Activated naive CD8-positive, alpha-beta T cell treated with anti-CD3 and anti-CD28 coated beads, Interleukin-2, amount 10 ng/mL, durations not matched to agents 7 days and 5 days (primary cell): Measurements from ENCODE around the gene ICE1. TPM values are rescaled to one million over a fixed set of nuclear protein-coding genes. Genes with fewer than 3 reads are reported as not detected.

Source experiments
- ATAC-seq: fragments of 150-1000 bp; cut with Tn5 transposase; one replicate; pipeline ENCODE4 v1.10.0; 2021; ENCODE audit warnings: low read depth, moderate library complexity
- POLR2A ChIA-PET: fragments of 350-600 bp; sonication (Branson Sonifier 250); formaldehyde crosslinking; loops from one replicate; lab custom pipeline; 2021; ENCODE audit warnings: antibody characterized with exemption; lab: Charles Lee
- DNase-seq: peaks from one replicate; pipeline ENCODE4 v3.0.0; 2021
- H3K27ac Mint-ChIP-seq: one replicate; pipeline ENCODE4 v1.8.0; 2022; ENCODE audit warnings: mild to moderate bottlenecking, mixed read lengths
- H3K27me3 Mint-ChIP-seq: one replicate; pipeline ENCODE4 v1.8.0; 2022; ENCODE audit warnings: mild to moderate bottlenecking, moderate library complexity, mixed read lengths
- H3K36me3 Mint-ChIP-seq: one replicate; pipeline ENCODE4 v1.8.0; 2021; ENCODE audit warnings: mild to moderate bottlenecking, mixed read lengths
- H3K4me1 Mint-ChIP-seq: one replicate; pipeline ENCODE4 v1.8.0; 2021; ENCODE audit warnings: mixed read lengths
- H3K4me3 Mint-ChIP-seq: one replicate; pipeline ENCODE4 v1.8.0; 2022; ENCODE audit warnings: mild to moderate bottlenecking, moderate library complexity, mixed read lengths
- H3K9me3 Mint-ChIP-seq: one replicate; pipeline ENCODE4 v1.8.0; 2021; ENCODE audit warnings: mixed read lengths
- total RNA-seq, 2 experiments: library from RNA; stranded (reverse); gene quantifications; one replicate each; pipeline ENCODE4 v1.2.3, GENCODE V29; 2021

ICE1 gene
- total RNA-seq, 2 experiments from 2014 or later, result 33.0 to 34.5 TPM

DNA sequence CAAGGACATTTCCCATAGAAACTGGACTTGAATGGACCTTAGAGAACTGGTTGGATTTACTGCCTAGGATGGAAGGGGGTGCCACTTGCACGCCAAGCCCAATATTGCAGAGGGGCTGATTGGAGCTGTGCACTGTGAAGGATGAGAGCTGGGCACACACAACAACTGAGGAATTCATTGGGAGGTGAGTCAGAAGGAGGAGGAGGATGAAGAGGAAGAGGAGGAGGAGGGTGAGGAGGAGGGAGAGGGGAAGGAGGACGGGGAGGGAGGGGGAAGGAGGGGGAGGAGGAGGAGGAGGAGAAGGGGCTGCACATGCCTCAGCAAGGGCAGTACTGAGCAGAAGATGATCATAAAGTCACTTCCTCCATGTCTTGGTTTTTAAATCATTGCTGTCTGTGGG lies 5.7 kb upstream of the ICE1 start:
- Mint-ChIP-seq H3K27me3 (no peaks in the 10 kb centered on the region), H3K4me1 (peaks cover 15% of the 10 kb centered on the region), H3K4me3 (no peak overlapping the region), H3K9me3 (no peaks in the 10 kb centered on the region), H3K36me3 (peaks cover 3% of the 10 kb centered on the region), H3K27ac (no peak overlapping the region)
- DNase-seq (no peak), ATAC-seq (no peak)
- POLR2A ChIA-PET, result interaction anchor here (0.7 kb wide), 1 partner anchor 78 kb away, joined by 3 read pairs; no protein-coding TSS in a partner anchor

DNA sequence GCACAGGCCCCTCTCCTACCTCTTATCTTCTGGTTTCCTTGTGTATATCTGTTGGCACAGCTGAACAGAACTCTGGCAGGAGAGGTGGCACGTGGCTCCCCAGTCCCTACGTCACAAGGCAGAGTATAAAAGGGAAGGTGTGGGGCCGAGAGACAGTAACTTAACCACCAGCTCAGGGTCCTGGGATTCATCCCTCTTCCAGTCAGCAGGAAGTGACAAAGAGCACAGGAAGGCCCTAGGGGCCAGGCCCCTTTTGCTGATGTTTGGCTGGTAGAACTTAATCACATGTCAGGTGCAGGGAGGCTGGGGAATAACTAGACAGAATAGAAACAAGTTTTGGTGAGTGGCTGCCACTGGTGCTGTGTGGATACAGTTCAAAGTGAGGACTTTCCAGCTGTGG lies 4.5 kb upstream of the ICE1 start:
- Mint-ChIP-seq H3K27ac (no peak overlapping the region), H3K27me3 (no peaks in the 10 kb centered on the region), H3K4me3 (no peak overlapping the region), H3K9me3 (no peaks in the 10 kb centered on the region), H3K36me3 (peaks cover 3% of the 10 kb centered on the region), H3K4me1 (peaks cover 15% of the 10 kb centered on the region)
- no peak for ATAC-seq
- no peak for DNase-seq
- POLR2A ChIA-PET, result no interaction called here

DNA sequence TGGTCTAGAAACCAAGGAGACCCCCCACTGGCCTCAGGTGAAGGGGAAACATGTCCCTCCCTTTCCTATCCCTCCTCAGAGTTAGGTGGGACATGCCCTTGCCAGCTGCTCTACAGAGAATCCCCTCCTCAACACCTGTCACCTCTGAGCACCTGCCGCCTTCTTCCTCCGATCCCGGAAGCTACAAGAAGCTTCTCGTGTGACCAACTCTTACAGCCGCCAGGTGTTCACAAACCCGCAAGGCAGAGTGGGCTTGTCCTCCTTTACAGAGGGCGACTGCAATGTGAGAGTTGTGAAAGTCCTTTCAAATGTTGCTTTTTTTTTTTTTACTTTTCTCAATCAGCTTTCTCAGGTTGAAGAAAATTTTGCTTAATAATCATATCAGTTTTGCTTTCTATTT lies 3.7 kb upstream of the ICE1 start:
- Mint-ChIP-seq H3K4me1 (peaks cover 15% of the 10 kb centered on the region), H3K9me3 (no peaks in the 10 kb centered on the region), H3K27me3 (no peaks in the 10 kb centered on the region), H3K4me3 (no peak overlapping the region), H3K36me3 (peaks cover 3% of the 10 kb centered on the region), H3K27ac (no peak overlapping the region)
- POLR2A ChIA-PET, result interaction anchor here (0.7 kb wide), 1 partner anchor 72 kb away, joined by 5 read pairs; no protein-coding TSS in a partner anchor
- no peak for DNase-seq
- ATAC-seq, result no peak

DNA sequence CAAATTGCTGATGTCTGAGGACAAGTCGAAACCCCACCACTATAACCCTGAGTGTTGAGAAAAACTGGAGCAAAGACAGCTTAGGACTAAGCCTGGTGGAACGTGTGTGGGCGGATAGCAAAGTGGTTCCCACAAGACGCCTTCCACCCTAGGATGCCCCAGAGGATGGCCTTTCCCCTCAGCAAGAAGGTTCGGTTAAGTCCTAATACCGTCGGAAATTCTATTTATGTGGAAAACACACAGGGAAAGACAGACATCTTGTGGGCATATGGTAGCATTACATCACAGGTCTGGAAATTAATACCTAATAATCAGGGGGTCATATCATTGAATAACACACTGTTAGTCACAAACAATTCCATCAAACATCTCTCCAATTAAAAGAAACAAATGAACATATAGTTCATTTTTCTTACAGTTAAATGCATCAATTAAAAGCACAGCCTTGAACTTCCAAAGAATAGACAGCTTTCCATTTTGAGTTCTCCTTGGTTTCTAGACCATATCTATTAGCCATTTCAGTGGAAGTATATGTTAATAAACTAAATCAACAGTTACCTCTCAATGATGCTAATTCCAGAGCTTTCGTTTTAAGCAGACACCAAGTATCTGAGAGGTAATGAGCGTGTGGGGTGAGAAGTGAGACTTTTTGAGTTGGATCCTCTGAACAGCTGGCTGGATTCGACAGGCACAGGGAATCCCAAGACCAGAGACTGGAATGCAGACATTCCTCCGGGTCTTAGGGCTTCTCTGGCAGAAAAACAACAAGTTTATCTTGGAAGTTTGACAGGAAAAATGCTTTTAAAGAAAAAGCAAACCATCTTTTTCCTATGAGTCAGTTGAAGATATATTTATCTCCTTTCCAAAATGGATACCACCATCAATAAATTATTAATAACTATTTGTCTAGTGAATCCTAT lies 2.9 kb upstream of the ICE1 start:
- H3K27ac Mint-ChIP-seq, result no peak overlapping the region
- H3K4me1 Mint-ChIP-seq, result peaks cover 15% of the 10 kb centered on the region
- POLR2A ChIA-PET, result interaction anchor here (0.7 kb wide), 1 partner anchor 73 kb away, joined by 5 read pairs; no protein-coding TSS in a partner anchor
- DNase-seq (no peak), ATAC-seq (no peak)
- peaks cover 3% of the 10 kb centered on the region for H3K36me3 Mint-ChIP-seq
- H3K4me3 Mint-ChIP-seq, result no peak overlapping the region
- no peaks in the 10 kb centered on the region for H3K9me3 Mint-ChIP-seq
- H3K27me3 Mint-ChIP-seq, result no peaks in the 10 kb centered on the region

DNA sequence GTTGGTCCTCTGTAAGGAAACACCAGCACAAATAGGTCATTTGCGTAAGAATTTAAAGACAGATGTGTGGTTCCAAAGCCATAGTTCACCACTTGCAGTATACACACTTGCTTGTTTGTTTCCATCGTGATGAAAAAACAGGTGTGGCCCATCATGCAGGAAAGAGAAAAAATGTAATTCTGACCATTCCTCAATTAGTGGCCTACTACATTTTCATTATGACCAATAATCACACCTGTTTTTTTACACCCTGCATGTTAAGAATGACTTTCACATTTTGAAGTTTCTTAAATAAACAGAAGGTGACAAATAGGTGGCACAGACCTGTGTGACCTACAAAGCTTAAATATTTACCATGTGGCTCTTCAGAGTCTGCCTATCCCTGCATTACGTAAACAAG lies 2.2 kb upstream of the ICE1 start:
- POLR2A ChIA-PET, result no interaction called here
- Mint-ChIP-seq H3K36me3 (peaks cover 3% of the 10 kb centered on the region), H3K4me3 (peak overlapping the region; percentile 96), H3K4me1 (peaks cover 15% of the 10 kb centered on the region), H3K27ac (no peak overlapping the region), H3K27me3 (no peaks in the 10 kb centered on the region), H3K9me3 (no peaks in the 10 kb centered on the region)
- DNase-seq, result no peak
- no peak for ATAC-seq

DNA sequence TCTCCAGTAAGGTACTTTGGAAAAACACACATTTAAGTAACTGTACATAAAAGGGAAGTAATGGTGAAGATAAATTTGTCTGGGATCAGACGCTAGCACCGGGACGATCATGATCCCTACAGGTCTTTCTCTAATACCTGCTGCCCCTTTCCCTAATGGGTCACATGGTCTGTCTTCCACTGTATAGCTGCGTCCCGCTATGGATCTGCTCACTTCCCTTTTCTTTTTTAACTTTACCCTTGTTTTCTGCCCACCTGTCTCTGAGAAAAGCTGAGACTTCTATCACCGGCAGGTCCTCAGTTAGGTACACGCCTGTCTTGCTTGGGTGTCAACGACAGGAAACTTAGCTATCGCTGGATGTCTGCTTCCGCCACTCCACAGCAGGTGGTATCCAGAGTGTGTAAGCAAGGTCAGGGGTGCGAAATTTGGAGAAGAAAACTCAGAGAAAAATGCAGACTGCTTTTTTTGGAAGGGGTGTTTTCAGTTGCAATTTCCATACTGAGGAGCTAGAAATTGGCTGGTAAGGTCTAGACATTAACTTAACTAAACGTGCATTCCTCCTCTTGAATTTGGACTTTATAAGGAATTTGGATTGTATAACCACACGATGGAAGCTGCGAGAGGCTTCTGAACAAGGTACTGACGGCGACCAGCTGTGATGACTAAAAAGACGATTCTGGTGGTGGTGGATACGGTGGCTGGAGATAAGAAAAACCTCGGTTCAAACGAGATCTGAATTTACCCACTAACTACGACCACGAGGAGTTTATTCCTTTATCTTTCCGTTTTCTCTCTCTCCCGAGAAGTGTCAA lies 1.1 kb upstream of the ICE1 start:
- H3K27ac Mint-ChIP-seq, result peak overlapping the region; percentile 96
- POLR2A ChIA-PET, result interaction anchor here (0.7 to 1.7 kb wide), 7 partner anchors 10 to 1292 kb away, joined by 3 to 8 read pairs (median 3); partner anchors contain the start of genes NSUN2, SRD5A1 and TENT4A
- no peak for DNase-seq
- H3K9me3 Mint-ChIP-seq, result no peaks in the 10 kb centered on the region
- H3K4me3 Mint-ChIP-seq, result peak overlapping the region; percentile 96
- no peak for ATAC-seq
- no peaks in the 10 kb centered on the region for H3K27me3 Mint-ChIP-seq
- peaks cover 15% of the 10 kb centered on the region for H3K4me1 Mint-ChIP-seq
- peaks cover 3% of the 10 kb centered on the region for H3K36me3 Mint-ChIP-seq

DNA sequence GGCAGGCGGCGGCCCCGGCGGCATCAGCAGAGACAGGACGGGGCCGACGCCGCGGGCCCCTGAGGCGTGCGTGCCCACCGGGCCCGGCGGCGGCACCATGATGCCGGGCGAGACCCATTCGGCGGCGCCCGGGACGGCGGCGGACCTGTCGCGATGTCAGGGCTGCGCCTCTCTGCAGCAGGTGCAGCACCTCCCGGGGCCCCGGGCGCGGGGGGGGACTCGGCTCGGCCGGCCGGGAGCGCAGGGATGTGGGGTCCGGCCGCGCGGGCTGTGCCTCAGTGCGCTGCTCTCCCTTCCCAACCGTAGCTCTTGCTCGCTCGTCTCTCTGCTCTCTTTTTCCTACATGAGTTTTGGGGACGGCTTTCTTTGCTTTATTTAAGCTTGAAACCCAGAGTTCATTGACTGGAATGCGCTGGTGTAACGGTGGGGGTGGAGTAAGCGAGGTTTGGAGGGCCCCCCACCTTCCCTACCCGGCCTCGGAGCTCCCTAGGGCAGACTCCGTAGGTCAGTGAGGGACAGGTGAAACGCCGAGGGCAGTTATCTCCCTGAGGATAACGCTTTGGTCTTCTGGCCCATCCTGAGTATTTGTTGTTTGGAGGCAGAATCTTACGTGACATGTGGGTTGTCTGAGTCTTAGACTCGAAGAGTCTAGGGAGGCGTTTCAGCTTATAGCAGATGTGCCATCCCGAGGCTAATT lies 490 bp downstream of the ICE1 start:
- DNase-seq (no peak), ATAC-seq (peak; percentile 21)
- H3K4me1 Mint-ChIP-seq, result peaks cover 20% of the 10 kb centered on the region
- POLR2A ChIA-PET, result interaction anchor here (0.6 to 1.8 kb wide), 8 partner anchors 8 to 1290 kb away, joined by 3 to 9 read pairs (median 4); partner anchors contain the start of genes MED10, NSUN2, SRD5A1 and TENT4A
- peak overlapping the region; percentile 96 for H3K27ac Mint-ChIP-seq
- H3K4me3 Mint-ChIP-seq, result peak overlapping the region; percentile 96
- no peaks in the 10 kb centered on the region for H3K9me3 Mint-ChIP-seq
- H3K27me3 Mint-ChIP-seq, result no peaks in the 10 kb centered on the region
- H3K36me3 Mint-ChIP-seq, result peaks cover 11% of the 10 kb centered on the region

DNA sequence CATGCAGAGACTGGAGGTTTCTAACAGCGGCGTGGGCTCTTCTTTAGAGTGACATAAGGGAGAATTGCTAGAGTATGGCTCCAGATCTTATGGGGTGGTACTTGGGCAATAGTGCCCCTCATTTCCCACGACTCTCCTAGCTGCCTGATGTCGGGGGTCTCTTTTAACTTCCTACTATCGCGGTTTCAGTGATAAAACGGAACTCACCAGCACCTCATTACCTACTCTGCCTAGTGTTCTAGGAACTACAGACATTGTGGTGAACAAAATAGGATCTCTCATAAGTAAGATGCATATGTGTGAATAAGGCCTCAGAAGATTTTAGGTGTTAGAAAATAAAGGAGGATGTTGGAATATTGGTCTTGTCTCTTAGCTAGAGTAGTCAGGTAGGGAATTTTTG lies 1.1 kb downstream of the ICE1 start:
- no peak for ATAC-seq
- no peak for DNase-seq
- POLR2A ChIA-PET, result interaction anchor here (1.8 kb wide), 1 partner anchor 955 kb away, joined by 9 read pairs; the partner anchor contains the start of gene MED10
- Mint-ChIP-seq H3K27me3 (no peaks in the 10 kb centered on the region), H3K4me3 (no peak overlapping the region), H3K4me1 (peaks cover 20% of the 10 kb centered on the region), H3K9me3 (no peaks in the 10 kb centered on the region), H3K27ac (no peak overlapping the region), H3K36me3 (peaks cover 15% of the 10 kb centered on the region)

DNA sequence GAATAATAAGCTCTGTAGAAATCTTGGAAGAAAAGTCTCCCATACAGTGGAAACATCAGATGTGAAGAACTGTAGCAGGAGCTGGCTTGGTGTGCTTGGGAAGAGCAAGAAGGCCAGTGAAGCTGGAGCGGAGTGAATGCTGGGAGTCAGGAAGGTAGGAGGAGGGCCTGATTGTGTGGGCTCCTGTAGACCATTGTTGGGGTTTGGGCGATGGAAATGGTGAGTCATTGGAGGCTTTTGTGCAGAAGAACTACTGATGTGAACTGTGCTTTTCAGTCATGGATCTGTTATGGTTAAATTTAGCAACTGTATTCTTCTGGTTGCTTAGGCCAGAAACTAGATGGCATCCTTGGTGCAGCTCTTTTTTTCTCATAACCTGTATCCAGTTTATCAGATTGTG lies 2.3 kb downstream of the ICE1 start:
- DNase-seq (no peak), ATAC-seq (no peak)
- no peaks in the 10 kb centered on the region for H3K9me3 Mint-ChIP-seq
- H3K36me3 Mint-ChIP-seq, result peaks cover 18% of the 10 kb centered on the region
- peaks cover 18% of the 10 kb centered on the region for H3K4me1 Mint-ChIP-seq
- H3K4me3 Mint-ChIP-seq, result no peak overlapping the region
- H3K27me3 Mint-ChIP-seq, result no peaks in the 10 kb centered on the region
- POLR2A ChIA-PET, result no interaction called here
- H3K27ac Mint-ChIP-seq, result no peak overlapping the region

DNA sequence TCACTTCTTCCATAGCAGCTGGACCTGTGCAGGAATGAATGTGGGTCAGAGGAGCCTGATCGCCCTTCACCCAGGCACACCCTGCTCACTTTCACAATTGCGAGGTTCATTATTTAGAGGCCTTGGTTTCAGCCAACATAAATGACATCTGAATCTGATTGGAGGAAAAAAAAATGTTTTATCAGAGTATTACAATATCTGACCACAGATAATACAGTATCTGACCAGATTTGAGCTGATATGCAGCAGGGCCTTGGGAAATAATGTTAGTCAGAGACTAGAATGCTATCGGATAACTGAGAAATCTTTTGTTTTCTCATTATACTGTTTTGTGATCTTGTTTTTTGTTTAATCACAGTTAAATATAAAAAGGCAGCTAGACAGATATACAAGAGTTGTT lies 7.7 kb downstream of the ICE1 start:
- Mint-ChIP-seq H3K27me3 (no peaks in the 10 kb centered on the region), H3K27ac (no peak overlapping the region), H3K36me3 (peaks cover 20% of the 10 kb centered on the region), H3K4me3 (no peak overlapping the region), H3K4me1 (peaks cover 17% of the 10 kb centered on the region), H3K9me3 (no peaks in the 10 kb centered on the region)
- POLR2A ChIA-PET, result no interaction called here
- ATAC-seq, result no peak
- DNase-seq, result no peak

DNA sequence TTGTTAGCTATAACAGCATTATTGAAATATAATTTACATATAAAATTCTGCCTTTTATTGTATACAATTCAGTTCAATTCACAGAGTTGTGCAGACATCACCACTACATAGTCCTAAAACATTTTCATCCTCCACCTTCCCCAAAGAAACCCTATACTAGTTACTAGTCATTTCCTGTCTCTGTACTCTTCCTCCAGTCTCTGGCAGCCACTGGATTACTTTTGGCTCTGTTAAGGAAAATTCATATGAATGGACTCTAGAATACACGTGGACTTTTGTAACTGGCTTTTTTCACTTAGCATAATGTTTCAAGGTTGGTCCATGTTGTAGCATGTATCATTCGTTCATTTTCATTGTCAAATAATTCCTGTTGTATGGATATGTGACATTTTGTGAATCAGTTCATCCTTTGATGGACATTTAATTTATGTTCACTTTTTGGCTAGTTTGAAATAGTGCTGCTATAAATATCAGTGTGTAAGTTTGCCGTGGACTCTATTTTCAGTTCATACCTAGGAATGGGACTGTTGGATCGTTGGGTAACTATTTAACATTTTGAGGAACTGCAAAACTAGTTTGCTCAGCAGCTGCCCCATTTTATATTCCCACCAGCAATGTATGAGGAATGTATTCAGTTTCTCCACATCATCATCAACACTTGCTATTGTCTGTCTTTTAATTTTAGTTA lies 9.7 kb downstream of the ICE1 start:
- H3K27me3 Mint-ChIP-seq, result no peaks in the 10 kb centered on the region
- DNase-seq (no peak), ATAC-seq (no peak)
- peaks cover 16% of the 10 kb centered on the region for H3K36me3 Mint-ChIP-seq
- H3K4me3 Mint-ChIP-seq, result no peak overlapping the region
- POLR2A ChIA-PET, result no interaction called here
- H3K4me1 Mint-ChIP-seq, result peaks cover 14% of the 10 kb centered on the region
- H3K9me3 Mint-ChIP-seq, result no peaks in the 10 kb centered on the region
- H3K27ac Mint-ChIP-seq, result no peak overlapping the region

DNA sequence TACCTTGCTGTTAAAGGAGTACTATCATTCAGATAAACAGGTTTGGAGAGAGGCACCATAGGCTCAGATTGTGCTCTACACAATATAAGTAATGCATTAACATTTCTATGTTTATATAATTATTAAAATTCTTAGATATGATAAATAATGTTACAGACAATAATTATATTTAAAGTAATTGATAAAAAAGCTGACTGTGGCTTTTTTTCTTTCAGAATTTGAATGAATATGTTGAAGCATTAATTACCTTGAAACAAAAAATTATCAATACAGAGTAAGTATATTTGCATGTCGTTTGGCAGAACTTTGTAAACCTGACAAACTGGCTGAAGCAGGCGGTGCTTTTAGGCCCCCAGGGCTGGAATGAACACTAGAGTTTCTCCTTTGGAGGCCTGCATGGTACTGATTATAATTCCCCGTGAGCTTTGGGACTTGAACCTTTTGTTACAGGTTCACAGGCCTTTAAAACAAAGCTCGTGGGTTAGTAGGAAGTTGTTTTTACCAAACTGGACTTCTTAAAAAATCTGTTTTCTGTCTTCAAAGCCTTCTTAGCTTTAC lies 13.8 kb downstream of the ICE1 start:
- no peaks in the 10 kb centered on the region for H3K9me3 Mint-ChIP-seq
- no peak for ATAC-seq
- H3K27me3 Mint-ChIP-seq, result no peaks in the 10 kb centered on the region
- H3K27ac Mint-ChIP-seq, result no peak overlapping the region
- POLR2A ChIA-PET, result interaction anchor here (1.2 kb wide), 1 partner anchor 14 kb away, joined by 3 read pairs; no protein-coding TSS in a partner anchor
- peaks cover 10% of the 10 kb centered on the region for H3K36me3 Mint-ChIP-seq
- H3K4me1 Mint-ChIP-seq, result peaks cover 18% of the 10 kb centered on the region
- H3K4me3 Mint-ChIP-seq, result no peak overlapping the region
- no peak for DNase-seq
